Smooth muscle cell (in vitro differentiated cells): ENCODE measurements around the gene UST. TPM values are rescaled to one million over a fixed set of nuclear protein-coding genes. Genes with fewer than 3 reads are reported as not detected.

Experiments used
- DNase-seq: peaks from one replicate; lab custom pipeline; 2025; ENCODE audit not compliant: unreplicated experiment; lab: John Stamatoyannopoulos, UW
- H2AFZ ChIP-seq: fragments of 200-600 bp; sonication (generic); 2 replicates; pipeline ENCODE4 v1.6.0; 2016; ENCODE audit warnings: antibody characterized with exemption, low read depth, mild to moderate bottlenecking
- H3F3A ChIP-seq: fragments of 200-600 bp; sonication (generic); 2 replicates; pipeline ENCODE4 v1.6.0; 2017; ENCODE audit warnings: antibody characterized with exemption, low read depth
- H3K27ac ChIP-seq: fragments of 200-600 bp; sonication (generic); 2 replicates; pipeline ENCODE4 v1.5.1; 2016; ENCODE audit warnings: low read depth, mild to moderate bottlenecking
- H3K27me3 ChIP-seq: fragments of 200-600 bp; sonication (generic); 2 replicates; pipeline ENCODE4 v1.6.1; 2016; ENCODE audit warnings: low read depth, mild to moderate bottlenecking
- H3K36me3 ChIP-seq: fragments of 200-600 bp; sonication (generic); 2 replicates; pipeline ENCODE4 v1.5.1; 2016; ENCODE audit warnings: low read depth
- H3K4me1 ChIP-seq: fragments of 200-600 bp; sonication (generic); 2 replicates; pipeline ENCODE4 v1.5.1; 2016; ENCODE audit warnings: low read depth
- H3K4me2 ChIP-seq: fragments of 200-600 bp; sonication (generic); 2 replicates; pipeline ENCODE4 v1.6.0; 2016; ENCODE audit warnings: mild to moderate bottlenecking
- H3K4me3 ChIP-seq: fragments of 200-600 bp; sonication (generic); 2 replicates; pipeline ENCODE4 v1.5.1; 2016; ENCODE audit warnings: mild to moderate bottlenecking
- H3K79me2 ChIP-seq: fragments of 200-600 bp; sonication (generic); 2 replicates; pipeline ENCODE4 v1.6.0; 2016; ENCODE audit warnings: low read depth, mild to moderate bottlenecking
- H3K9ac ChIP-seq: fragments of 200-600 bp; sonication (generic); 2 replicates; pipeline ENCODE4 v1.6.0; 2016; ENCODE audit warnings: low read depth
- H3K9me3 ChIP-seq: fragments of 200-600 bp; sonication (generic); replicated peaks from 2 replicates; pipeline ENCODE4 v1.5.1; 2016; ENCODE audit warnings: low read depth
- H4K20me1 ChIP-seq: fragments of 200-600 bp; sonication (generic); 2 replicates; pipeline ENCODE4 v1.6.0; 2016; ENCODE audit warnings: low read depth
- WGBS: methylation state at CpG from one replicate; pipeline ENCODE4 v1.1.7; 2016; ENCODE audit warnings: low lambda C conversion rate; 5-methylcytosine and 5-hydroxymethylcytosine counted together
- polyA plus RNA-seq: library from polyadenylated mRNA; unstranded; fragments of >200 nt; fragmentation: Nextera tagmentation; extraction: Ambion mirVana; gene quantifications from 2 replicates; pipeline ENCODE4 v1.2.1, GENCODE V29; 2016
- total RNA-seq: library from RNA; depleted of rRNA; stranded (reverse); fragments of >200 nt; gene quantifications from 2 replicates; pipeline ENCODE4 v1.2.3, GENCODE V29; 2014
- TF ChIP-seq, protein P1 (sequence below): fragments of 200-600 bp; sonication (generic); IDR thresholded peaks from 2 replicates; pipeline ENCODE4 v1.5.1; 2017; ENCODE audit warnings: borderline replicate concordance, mild to moderate bottlenecking, antibody characterized with exemption; ENCODE audit not compliant: insufficient read depth, poor library complexity, severe bottlenecking

UST gene
- total and polyA plus RNA-seq, 2 experiments from 2014 or later: 16.1 to 19.5 TPM

DNA sequence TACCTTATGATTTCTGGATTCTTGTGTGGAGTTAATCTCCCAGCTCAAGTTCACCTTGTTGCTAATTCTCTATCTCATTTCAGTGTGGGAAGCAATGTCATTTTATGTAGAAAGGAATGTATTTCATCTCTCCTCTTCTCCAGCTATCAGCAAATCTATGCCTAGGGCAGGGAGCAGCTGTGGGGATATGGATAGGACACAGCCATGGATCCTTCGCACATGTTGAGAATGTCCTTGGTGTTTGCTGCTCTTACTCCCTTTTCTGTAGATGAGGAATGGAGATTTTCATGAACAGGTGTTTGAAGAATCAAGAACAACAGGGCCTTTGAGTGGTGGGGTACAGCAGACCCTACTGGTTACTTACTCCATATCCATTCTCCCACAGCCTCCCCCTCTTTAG, 182.0 kb downstream of the UST start:
- Histone ChIP-seq H2AFZ (no peak overlapping the region), H3K9me3 (no peaks in the 10 kb centered on the region), H3K9ac (no peak overlapping the region), H3K27ac (no peak overlapping the region), H3K4me2 (no peak overlapping the region), H4K20me1 (no peaks in the 10 kb centered on the region), H3K4me1 (peaks cover 7% of the 10 kb centered on the region), H3K27me3 (no peaks in the 10 kb centered on the region), H3K4me3 (no peak overlapping the region), H3K36me3 (no peaks in the 10 kb centered on the region), H3F3A (no peaks in the 10 kb centered on the region), H3K79me2 (peaks cover 11% of the 10 kb centered on the region)
- TF ChIP-seq, protein P1, sequence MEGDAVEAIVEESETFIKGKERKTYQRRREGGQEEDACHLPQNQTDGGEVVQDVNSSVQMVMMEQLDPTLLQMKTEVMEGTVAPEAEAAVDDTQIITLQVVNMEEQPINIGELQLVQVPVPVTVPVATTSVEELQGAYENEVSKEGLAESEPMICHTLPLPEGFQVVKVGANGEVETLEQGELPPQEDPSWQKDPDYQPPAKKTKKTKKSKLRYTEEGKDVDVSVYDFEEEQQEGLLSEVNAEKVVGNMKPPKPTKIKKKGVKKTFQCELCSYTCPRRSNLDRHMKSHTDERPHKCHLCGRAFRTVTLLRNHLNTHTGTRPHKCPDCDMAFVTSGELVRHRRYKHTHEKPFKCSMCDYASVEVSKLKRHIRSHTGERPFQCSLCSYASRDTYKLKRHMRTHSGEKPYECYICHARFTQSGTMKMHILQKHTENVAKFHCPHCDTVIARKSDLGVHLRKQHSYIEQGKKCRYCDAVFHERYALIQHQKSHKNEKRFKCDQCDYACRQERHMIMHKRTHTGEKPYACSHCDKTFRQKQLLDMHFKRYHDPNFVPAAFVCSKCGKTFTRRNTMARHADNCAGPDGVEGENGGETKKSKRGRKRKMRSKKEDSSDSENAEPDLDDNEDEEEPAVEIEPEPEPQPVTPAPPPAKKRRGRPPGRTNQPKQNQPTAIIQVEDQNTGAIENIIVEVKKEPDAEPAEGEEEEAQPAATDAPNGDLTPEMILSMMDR: no peak
- WGBS: 100% methylated on average over 1 of the region's 1 CpG
- DNase-seq: no peak

DNA sequence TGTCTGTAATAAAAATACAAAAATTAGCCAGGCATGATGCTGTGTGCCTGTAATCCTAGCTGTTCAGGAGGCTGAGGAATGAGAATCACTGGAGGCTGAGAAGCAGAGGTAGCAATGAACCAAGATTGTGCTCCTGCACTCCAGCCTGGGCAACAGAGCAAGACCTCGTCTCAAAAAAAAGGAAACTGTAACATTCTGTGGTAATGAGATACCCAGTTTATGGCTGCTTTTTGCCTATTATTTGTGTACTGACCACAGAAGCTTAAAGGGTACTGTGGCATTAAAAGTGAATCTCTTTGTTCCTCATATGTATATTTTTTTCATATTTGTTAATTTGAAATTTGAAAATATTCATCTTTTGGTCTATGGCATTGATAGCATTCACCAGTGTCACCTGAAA, 185.4 kb downstream of the UST start:
- no peaks in the 10 kb centered on the region for H3K36me3 ChIP-seq

DNA sequence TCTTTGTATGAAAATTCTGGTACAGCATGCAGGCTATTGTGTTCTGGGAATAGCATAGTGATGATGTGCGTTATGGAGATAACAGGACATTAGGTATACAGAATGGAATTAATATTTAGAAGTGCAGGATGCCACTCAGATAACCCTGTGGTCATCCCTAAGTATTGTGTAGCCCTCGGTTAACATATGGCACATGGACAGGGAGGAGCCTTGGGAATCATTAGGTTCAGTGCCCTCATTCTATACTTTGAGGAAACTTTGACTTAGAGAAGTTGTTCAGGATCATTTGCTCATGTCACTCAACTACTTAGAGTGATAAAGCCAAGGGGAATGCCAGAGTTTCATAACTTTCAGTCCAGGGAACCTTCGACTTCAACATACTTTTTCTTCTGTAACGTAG, 185.9 kb downstream of the UST start:
- DNase-seq: no peak
- Histone ChIP-seq H4K20me1 (no peaks in the 10 kb centered on the region), H3K9me3 (no peaks in the 10 kb centered on the region), H3K79me2 (peaks cover 15% of the 10 kb centered on the region), H3K4me1 (peaks cover 19% of the 10 kb centered on the region), H3K4me2 (no peak overlapping the region), H3K36me3 (no peaks in the 10 kb centered on the region), H2AFZ (no peak overlapping the region), H3K9ac (no peak overlapping the region), H3K27ac (no peak overlapping the region), H3K4me3 (no peak overlapping the region), H3F3A (peaks cover 8% of the 10 kb centered on the region), H3K27me3 (no peaks in the 10 kb centered on the region)
- WGBS: 81% methylated on average over 4 of the region's 4 CpGs
- TF ChIP-seq, protein P1: no peak

More for the DNA sequence above, 185.4 kb downstream of the UST start:
- Histone ChIP-seq H3K27ac (no peak overlapping the region), H3K4me3 (no peak overlapping the region), H3K79me2 (peaks cover 11% of the 10 kb centered on the region), H3K9me3 (no peaks in the 10 kb centered on the region), H3K4me2 (no peak overlapping the region), H3K27me3 (no peaks in the 10 kb centered on the region), H3F3A (peaks cover 8% of the 10 kb centered on the region), H3K9ac (no peak overlapping the region), H3K4me1 (peaks cover 19% of the 10 kb centered on the region), H4K20me1 (no peaks in the 10 kb centered on the region), H2AFZ (no peak overlapping the region)
- no peak for DNase-seq
- TF ChIP-seq, protein P1: no peak
- 82% methylated on average over 1 of the region's 1 CpG for WGBS

DNA sequence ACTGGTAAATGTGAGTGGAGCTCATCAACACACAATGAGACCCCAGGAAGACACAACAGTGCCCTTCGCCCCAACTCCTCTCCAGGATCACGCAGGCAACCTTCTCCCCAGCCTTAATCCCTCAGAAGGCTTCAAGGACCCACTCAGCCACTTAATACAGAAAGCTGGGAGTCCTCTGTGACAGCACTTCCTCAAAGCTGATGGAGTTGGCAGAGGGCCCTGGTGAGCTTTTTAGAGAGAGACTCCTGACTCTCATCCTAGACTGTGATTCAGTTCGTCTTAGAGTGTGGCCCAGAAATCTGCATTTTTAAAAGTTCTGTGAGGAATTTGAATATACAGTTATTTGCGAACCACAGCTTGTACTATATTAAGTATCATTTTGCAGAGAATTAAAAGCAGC, 187.7 kb downstream of the UST start:
- Histone ChIP-seq H3K9ac (no peak overlapping the region), H3K9me3 (no peaks in the 10 kb centered on the region), H3K79me2 (peaks cover 29% of the 10 kb centered on the region), H3F3A (peaks cover 8% of the 10 kb centered on the region), H3K4me1 (peaks cover 19% of the 10 kb centered on the region), H2AFZ (no peak overlapping the region), H3K4me3 (no peak overlapping the region), H3K27me3 (no peaks in the 10 kb centered on the region), H3K4me2 (peak overlapping the region; percentile 46), H3K36me3 (no peaks in the 10 kb centered on the region), H4K20me1 (no peaks in the 10 kb centered on the region), H3K27ac (peak overlapping the region; percentile 60)
- TF ChIP-seq, protein P1: no peak
- 70% methylated on average over 4 of the region's 4 CpGs for WGBS
- DNase-seq: no peak
